GM12801 (cell line): ENCODE data around the gene ZNF146.

Experiments
- TF ChIP-seq, protein P1 (sequence below): IDR thresholded peaks from one replicate; pipeline ENCODE4 v1.5.1; 2011; ENCODE audit warnings: control low read depth; ENCODE audit not compliant: insufficient read length; ENCODE audit errors: extremely low read depth

Gene ZNF146

DNA sequence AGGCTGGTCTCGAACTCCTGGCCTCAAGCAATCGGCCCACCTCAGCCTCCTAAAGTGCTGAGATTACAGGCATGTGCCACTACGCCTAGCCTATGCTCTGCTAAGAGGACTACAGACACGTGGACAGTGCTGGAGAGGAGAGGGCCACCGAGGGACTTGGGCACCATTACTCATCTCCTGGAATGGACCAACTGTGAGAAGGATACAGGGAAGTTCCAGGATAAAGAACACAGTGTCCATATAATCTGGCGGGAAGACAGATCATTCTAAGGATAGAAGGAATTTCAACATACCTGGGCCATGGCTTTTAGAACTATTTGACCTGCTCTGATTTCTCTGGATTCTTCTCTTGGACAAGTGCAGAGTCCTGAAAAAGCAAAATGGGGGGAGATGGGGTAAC lies 13.2 kb upstream of the ZNF146 start:
- TF ChIP-seq, protein P1, sequence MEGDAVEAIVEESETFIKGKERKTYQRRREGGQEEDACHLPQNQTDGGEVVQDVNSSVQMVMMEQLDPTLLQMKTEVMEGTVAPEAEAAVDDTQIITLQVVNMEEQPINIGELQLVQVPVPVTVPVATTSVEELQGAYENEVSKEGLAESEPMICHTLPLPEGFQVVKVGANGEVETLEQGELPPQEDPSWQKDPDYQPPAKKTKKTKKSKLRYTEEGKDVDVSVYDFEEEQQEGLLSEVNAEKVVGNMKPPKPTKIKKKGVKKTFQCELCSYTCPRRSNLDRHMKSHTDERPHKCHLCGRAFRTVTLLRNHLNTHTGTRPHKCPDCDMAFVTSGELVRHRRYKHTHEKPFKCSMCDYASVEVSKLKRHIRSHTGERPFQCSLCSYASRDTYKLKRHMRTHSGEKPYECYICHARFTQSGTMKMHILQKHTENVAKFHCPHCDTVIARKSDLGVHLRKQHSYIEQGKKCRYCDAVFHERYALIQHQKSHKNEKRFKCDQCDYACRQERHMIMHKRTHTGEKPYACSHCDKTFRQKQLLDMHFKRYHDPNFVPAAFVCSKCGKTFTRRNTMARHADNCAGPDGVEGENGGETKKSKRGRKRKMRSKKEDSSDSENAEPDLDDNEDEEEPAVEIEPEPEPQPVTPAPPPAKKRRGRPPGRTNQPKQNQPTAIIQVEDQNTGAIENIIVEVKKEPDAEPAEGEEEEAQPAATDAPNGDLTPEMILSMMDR, result no peak

DNA sequence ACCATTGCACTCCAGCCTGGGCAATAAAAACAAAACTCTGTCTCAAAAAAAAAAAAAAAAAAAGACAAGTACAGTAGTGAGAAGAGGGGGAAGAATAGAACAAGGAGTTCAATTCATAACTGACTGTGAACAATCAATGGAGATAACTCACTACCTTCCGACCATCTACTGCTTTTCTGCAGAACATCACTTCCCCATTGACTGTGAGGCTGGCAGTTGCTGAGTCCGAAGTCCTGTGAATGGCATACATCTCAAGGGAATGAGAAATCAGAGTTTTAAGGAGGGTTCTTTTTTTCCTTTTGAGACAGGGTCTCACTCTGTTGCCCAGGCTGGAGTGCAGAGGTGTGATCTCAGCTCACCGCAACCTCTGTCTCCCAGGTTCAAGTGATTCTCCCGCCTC lies 11.6 kb upstream of the ZNF146 start:
- TF ChIP-seq, protein P1, result no peak

DNA sequence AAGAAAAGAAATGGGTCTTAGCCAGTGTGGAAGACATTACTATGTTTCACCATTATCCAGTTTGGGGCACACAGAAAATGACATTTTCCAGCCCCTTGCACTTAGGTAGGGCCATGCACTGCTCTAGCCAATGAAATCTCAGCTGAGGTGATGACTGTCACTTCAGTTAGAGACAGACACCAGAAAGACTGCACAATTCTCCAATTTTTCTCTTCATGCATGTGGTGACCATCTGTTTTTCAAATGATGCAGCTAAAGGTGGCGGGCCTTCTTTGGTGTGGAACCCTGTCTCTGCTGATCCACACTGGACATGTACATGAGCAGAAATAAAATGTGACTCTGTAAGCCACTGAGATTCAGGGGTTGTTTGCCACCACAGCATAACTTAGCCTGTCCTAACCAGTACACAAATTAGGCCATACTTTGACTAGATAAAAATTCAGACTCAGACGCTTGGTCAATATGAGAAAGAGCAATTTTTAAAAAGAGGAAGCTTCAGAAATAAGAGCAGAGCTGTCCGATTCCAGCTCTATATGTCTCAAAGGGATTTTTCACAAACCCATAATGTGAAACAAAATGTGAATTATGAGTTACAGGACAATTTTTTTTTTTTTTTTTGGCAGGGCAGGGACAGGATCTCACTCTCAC lies 7.2 kb upstream of the ZNF146 start:
- TF ChIP-seq, protein P1, result no peak

DNA sequence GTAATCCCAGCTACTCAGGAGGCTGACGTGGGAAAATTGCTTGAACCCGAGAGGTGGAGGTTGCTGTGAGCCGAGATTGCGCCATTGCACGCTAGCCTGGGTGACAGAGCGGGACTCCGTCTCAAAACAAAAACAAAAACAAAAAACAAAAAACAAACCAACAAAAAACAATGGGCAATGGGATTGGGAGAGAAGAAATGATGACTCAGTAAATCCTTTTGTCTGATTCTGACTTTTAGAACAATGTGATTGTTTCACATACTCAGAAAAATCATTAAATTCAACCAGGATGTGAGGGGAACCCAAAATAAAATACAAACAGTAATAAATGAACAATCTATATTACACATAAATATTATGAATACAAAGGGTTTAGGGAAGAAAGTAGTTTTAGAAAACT lies 5.5 kb upstream of the ZNF146 start:
- TF ChIP-seq, protein P1, result no peak

DNA sequence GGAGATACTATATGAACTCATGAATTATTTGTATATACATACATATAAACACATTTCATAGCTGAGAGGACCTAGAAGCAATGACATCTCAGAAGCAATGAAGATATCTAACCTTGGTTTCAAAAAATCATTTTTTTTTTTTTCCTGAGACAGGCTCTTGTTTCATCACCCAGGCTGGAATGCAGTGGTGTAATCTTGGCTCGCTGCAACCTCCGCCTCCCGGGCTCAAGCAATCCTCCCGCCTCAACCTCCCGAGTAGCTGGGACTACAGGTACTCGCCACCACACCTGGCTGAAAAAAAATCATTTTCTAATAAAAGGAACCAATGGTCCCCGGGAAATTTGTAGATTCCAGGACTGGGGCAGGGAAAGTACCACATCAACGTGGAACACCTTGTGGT lies 4.4 kb upstream of the ZNF146 start:
- TF ChIP-seq, protein P1, result no peak

DNA sequence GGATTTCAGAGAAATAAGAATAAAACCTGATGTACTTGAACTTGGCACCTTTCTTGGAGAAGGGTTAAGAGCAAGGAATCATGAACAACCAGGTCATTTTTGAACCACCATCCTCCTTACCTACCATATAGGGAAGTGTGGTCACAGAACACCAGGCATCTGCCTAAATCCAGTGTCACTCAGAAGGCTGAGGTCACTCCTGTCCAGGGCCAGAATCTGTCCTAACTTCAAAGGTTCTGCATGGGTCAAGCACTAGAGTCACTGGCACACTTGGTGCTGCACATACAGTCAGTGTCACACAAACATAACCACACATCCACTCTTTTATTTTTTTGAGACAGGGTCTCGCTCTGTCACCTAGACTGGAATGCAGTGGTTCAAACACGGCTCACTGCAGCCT lies 2.0 kb upstream of the ZNF146 start:
- TF ChIP-seq, protein P1, result no peak

DNA sequence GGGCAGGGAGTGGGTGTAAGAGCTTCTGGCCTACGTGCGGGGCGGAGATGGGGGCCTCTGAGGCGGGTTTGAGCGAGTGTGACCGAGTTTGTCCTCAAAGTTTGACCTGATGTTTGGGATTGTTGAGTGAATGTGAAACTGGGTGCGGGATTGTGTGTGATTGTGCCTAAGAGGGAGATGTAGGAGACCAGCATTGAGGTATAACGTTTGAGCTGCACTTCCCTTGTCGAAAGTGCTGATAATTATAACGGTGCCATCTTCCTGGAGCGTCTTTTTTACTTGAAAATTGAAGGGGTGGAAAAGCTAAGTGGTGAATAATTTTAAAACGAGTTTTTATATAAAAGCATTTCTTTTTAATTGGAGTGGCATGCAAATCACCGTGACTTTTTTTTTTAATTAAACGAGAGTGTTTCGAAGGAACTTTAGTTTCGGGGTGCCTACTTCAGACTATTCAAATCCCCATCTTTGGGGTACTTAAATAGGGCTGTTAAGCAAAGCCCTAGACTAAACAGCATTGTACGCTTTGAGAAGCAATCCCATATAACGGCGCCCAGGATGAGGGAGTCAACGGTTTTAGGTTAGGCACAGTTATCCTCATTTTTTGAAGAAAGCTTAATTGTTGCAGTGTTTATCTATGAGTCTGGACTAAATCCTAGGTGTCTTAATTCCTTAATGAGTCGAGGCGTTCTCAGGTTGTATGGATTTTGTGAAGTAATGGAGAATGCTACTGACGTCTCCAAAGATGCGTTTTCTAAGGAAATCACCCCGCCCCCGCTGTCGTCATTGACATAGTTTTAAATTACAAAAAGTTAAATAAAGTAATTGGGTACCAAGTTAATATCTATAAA lies 594 bp downstream of the ZNF146 start:
- TF ChIP-seq, protein P1, result no peak
